Measurements from ENCODE around the gene MLLT3. TPM values are rescaled to one million over a fixed set of nuclear protein-coding genes. Genes with fewer than 3 reads are reported as not detected.

MLLT3 gene
- total RNA-seq, 1 donor from 2014 or later: 65.8 TPM

- no peaks in the 10 kb centered on the region for H3K9me3 ChIP-seq (ENCODE audit: control insufficient read depth in 3 of 3, low read length in 3 of 3)
- H3K36me3 ChIP-seq (ENCODE audit: control insufficient read depth in 3 of 3, insufficient read depth in 3 of 3, low read length in 3 of 3): no peaks in the 10 kb centered on the region
- no peak overlapping the region for H3K9ac ChIP-seq (ENCODE audit: low read depth in 1 of 3, low read length in 3 of 3)
- no peaks in the 10 kb centered on the region for H3K27me3 ChIP-seq (ENCODE audit: control insufficient read depth in 3 of 3, insufficient read depth in 3 of 3, low read length in 3 of 3)
- peaks cover 0 to 9% (median 2%) of the 10 kb centered on the region in 3 donors for H3K4me1 ChIP-seq (ENCODE audit: control insufficient read depth in 3 of 3, insufficient read depth in 3 of 3, low read length in 3 of 3)
- H3K27ac ChIP-seq (ENCODE audit: low read depth, low read length): no peak overlapping the region
- no peak overlapping the region for H3K4me3 ChIP-seq (ENCODE audit: low read length in 3 of 3)
Measured at GRCh38 chr9:20563917-20564316, 58.4 kb downstream of the MLLT3 start.

GRCh38 chr9:20562051-20562450, 60.2 kb downstream of the MLLT3 start:
- Histone ChIP-seq H3K36me3 (ENCODE audit: control insufficient read depth in 3 of 3, insufficient read depth in 3 of 3, low read length in 3 of 3) (no peaks in the 10 kb centered on the region), H3K4me1 (ENCODE audit: control insufficient read depth in 3 of 3, insufficient read depth in 3 of 3, low read length in 3 of 3) (peaks cover 0 to 16% (median 5%) of the 10 kb centered on the region in 3 donors), H3K27ac (ENCODE audit: low read depth, low read length) (no peak overlapping the region), H3K9ac (ENCODE audit: low read depth in 1 of 3, low read length in 3 of 3) (no peak overlapping the region), H3K27me3 (ENCODE audit: control insufficient read depth in 3 of 3, insufficient read depth in 3 of 3, low read length in 3 of 3) (no peaks in the 10 kb centered on the region), H3K9me3 (ENCODE audit: control insufficient read depth in 3 of 3, low read length in 3 of 3) (no peaks in the 10 kb centered on the region), H3K4me3 (ENCODE audit: low read length in 3 of 3) (no peak overlapping the region)

- H3K27ac ChIP-seq (ENCODE audit: low read depth, low read length): no peak overlapping the region
- H3K4me1 ChIP-seq (ENCODE audit: control insufficient read depth in 3 of 3, insufficient read depth in 3 of 3, low read length in 3 of 3): peaks cover 0 to 16% (median 5%) of the 10 kb centered on the region in 3 donors
Measured at GRCh38 chr9:20561531-20561930, 60.8 kb downstream of the MLLT3 start.

GRCh38 chr9:20559231-20559890, 62.9 kb downstream of the MLLT3 start:
- Histone ChIP-seq H3K4me3 (ENCODE audit: low read length in 3 of 3) (no peak overlapping the region), H3K27me3 (ENCODE audit: control insufficient read depth in 3 of 3, insufficient read depth in 3 of 3, low read length in 3 of 3) (no peaks in the 10 kb centered on the region), H3K9me3 (ENCODE audit: control insufficient read depth in 3 of 3, low read length in 3 of 3) (no peaks in the 10 kb centered on the region), H3K4me1 (ENCODE audit: control insufficient read depth in 3 of 3, insufficient read depth in 3 of 3, low read length in 3 of 3) (peaks cover 0 to 16% (median 3%) of the 10 kb centered on the region in 3 donors), H3K27ac (ENCODE audit: low read depth, low read length) (no peak overlapping the region), H3K9ac (ENCODE audit: low read depth in 1 of 3, low read length in 3 of 3) (no peak overlapping the region), H3K36me3 (ENCODE audit: control insufficient read depth in 3 of 3, insufficient read depth in 3 of 3, low read length in 3 of 3) (no peaks in the 10 kb centered on the region)

More at GRCh38 chr9:20561531-20561930, 60.8 kb downstream of the MLLT3 start:
- Histone ChIP-seq H3K4me3 (ENCODE audit: low read length in 3 of 3) (no peak overlapping the region), H3K9me3 (ENCODE audit: control insufficient read depth in 3 of 3, low read length in 3 of 3) (no peaks in the 10 kb centered on the region), H3K36me3 (ENCODE audit: control insufficient read depth in 3 of 3, insufficient read depth in 3 of 3, low read length in 3 of 3) (no peaks in the 10 kb centered on the region), H3K9ac (ENCODE audit: low read depth in 1 of 3, low read length in 3 of 3) (no peak overlapping the region), H3K27me3 (ENCODE audit: control insufficient read depth in 3 of 3, insufficient read depth in 3 of 3, low read length in 3 of 3) (no peaks in the 10 kb centered on the region)

GRCh38 chr9:20558566-20559016, 63.7 kb downstream of the MLLT3 start:
- no peak overlapping the region for H3K27ac ChIP-seq (ENCODE audit: low read depth, low read length)
- no peaks in the 10 kb centered on the region for H3K36me3 ChIP-seq (ENCODE audit: control insufficient read depth in 3 of 3, insufficient read depth in 3 of 3, low read length in 3 of 3)
- H3K4me1 ChIP-seq (ENCODE audit: control insufficient read depth in 3 of 3, insufficient read depth in 3 of 3, low read length in 3 of 3): peaks cover 0 to 13% (median 3%) of the 10 kb centered on the region in 3 donors
- H3K9me3 ChIP-seq (ENCODE audit: control insufficient read depth in 3 of 3, low read length in 3 of 3): no peaks in the 10 kb centered on the region
- no peak overlapping the region for H3K4me3 ChIP-seq (ENCODE audit: low read length in 3 of 3)
- H3K9ac ChIP-seq (ENCODE audit: low read depth in 1 of 3, low read length in 3 of 3): no peak overlapping the region
- no peaks in the 10 kb centered on the region for H3K27me3 ChIP-seq (ENCODE audit: control insufficient read depth in 3 of 3, insufficient read depth in 3 of 3, low read length in 3 of 3)

- Histone ChIP-seq H3K36me3 (ENCODE audit: control insufficient read depth in 3 of 3, insufficient read depth in 3 of 3, low read length in 3 of 3) (no peaks in the 10 kb centered on the region), H3K4me3 (ENCODE audit: low read length in 3 of 3) (no peak overlapping the region), H3K4me1 (ENCODE audit: control insufficient read depth in 3 of 3, insufficient read depth in 3 of 3, low read length in 3 of 3) (peaks cover 4 to 19% (median 8%) of the 10 kb centered on the region in 3 donors), H3K27ac (ENCODE audit: low read depth, low read length) (no peak overlapping the region), H3K9me3 (ENCODE audit: control insufficient read depth in 3 of 3, low read length in 3 of 3) (no peaks in the 10 kb centered on the region), H3K27me3 (ENCODE audit: control insufficient read depth in 3 of 3, insufficient read depth in 3 of 3, low read length in 3 of 3) (no peaks in the 10 kb centered on the region), H3K9ac (ENCODE audit: low read depth in 1 of 3, low read length in 3 of 3) (no peak overlapping the region)
Measured at GRCh38 chr9:20557890-20558565, 64.3 kb downstream of the MLLT3 start.

GRCh38 chr9:20557285-20557684, 65.0 kb downstream of the MLLT3 start:
- H3K4me3 ChIP-seq (ENCODE audit: low read length in 3 of 3): no peak overlapping the region

GRCh38 chr9:20553558-20554149, 68.6 kb downstream of the MLLT3 start:
- no peak overlapping the region for H3K9ac ChIP-seq (ENCODE audit: low read depth in 1 of 3, low read length in 3 of 3)
- no peaks in the 10 kb centered on the region for H3K27me3 ChIP-seq (ENCODE audit: control insufficient read depth in 3 of 3, insufficient read depth in 3 of 3, low read length in 3 of 3)
- no peaks in the 10 kb centered on the region for H3K9me3 ChIP-seq (ENCODE audit: control insufficient read depth in 3 of 3, low read length in 3 of 3)
- no peak overlapping the region for H3K27ac ChIP-seq (ENCODE audit: low read depth, low read length)
- no peak overlapping the region for H3K4me3 ChIP-seq (ENCODE audit: low read length in 3 of 3)
- H3K36me3 ChIP-seq (ENCODE audit: control insufficient read depth in 3 of 3, insufficient read depth in 3 of 3, low read length in 3 of 3): no peaks in the 10 kb centered on the region
- peaks cover 7 to 18% (median 9%) of the 10 kb centered on the region in 3 donors for H3K4me1 ChIP-seq (ENCODE audit: control insufficient read depth in 3 of 3, insufficient read depth in 3 of 3, low read length in 3 of 3)

More at GRCh38 chr9:20557285-20557684, 65.0 kb downstream of the MLLT3 start:
- Histone ChIP-seq H3K27me3 (ENCODE audit: control insufficient read depth in 3 of 3, insufficient read depth in 3 of 3, low read length in 3 of 3) (no peaks in the 10 kb centered on the region), H3K36me3 (ENCODE audit: control insufficient read depth in 3 of 3, insufficient read depth in 3 of 3, low read length in 3 of 3) (no peaks in the 10 kb centered on the region), H3K27ac (ENCODE audit: low read depth, low read length) (no peak overlapping the region), H3K9ac (ENCODE audit: low read depth in 1 of 3, low read length in 3 of 3) (no peak overlapping the region), H3K4me1 (ENCODE audit: control insufficient read depth in 3 of 3, insufficient read depth in 3 of 3, low read length in 3 of 3) (peaks cover 4 to 19% (median 9%) of the 10 kb centered on the region in 3 donors), H3K9me3 (ENCODE audit: control insufficient read depth in 3 of 3, low read length in 3 of 3) (no peaks in the 10 kb centered on the region)

- Histone ChIP-seq H3K36me3 (ENCODE audit: control insufficient read depth in 3 of 3, insufficient read depth in 3 of 3, low read length in 3 of 3) (no peaks in the 10 kb centered on the region), H3K4me3 (ENCODE audit: low read length in 3 of 3) (no peak overlapping the region), H3K4me1 (ENCODE audit: control insufficient read depth in 3 of 3, insufficient read depth in 3 of 3, low read length in 3 of 3) (peaks cover 7 to 11% (median 7%) of the 10 kb centered on the region in 3 donors), H3K27ac (ENCODE audit: low read depth, low read length) (no peak overlapping the region), H3K9me3 (ENCODE audit: control insufficient read depth in 3 of 3, low read length in 3 of 3) (no peaks in the 10 kb centered on the region), H3K9ac (ENCODE audit: low read depth in 1 of 3, low read length in 3 of 3) (no peak overlapping the region), H3K27me3 (ENCODE audit: control insufficient read depth in 3 of 3, insufficient read depth in 3 of 3, low read length in 3 of 3) (no peaks in the 10 kb centered on the region)
Measured at GRCh38 chr9:20552874-20553557, 69.3 kb downstream of the MLLT3 start.

All from skeletal muscle tissue (tissue), 4 donors.